Right renal pelvis (tissue), 4 donors: ENCODE results near the gene SLC17A9. TPM values are rescaled to one million over a fixed set of nuclear protein-coding genes. Genes with fewer than 3 reads are reported as not detected.
A peak's percentile ranks its signal among the peaks of the same experiment; 100 is the strongest.
"Not testable (repeated sequence)": the region's sequence is repeated elsewhere in the genome, so short reads cannot be mapped to it uniquely, and the experiment has no call there.

Source experiments
- DNase-seq, 4 donors: peaks; one replicate each; pipeline ENCODE4 v3.0.0-alpha.2; 2013; ENCODE audit warnings: low read depth in 4 of 4, low spot score in 3 of 4, missing footprints in 1 of 4
- polyA plus RNA-seq, 4 donors: library from polyadenylated mRNA; unstranded; fragments of 120-200 nt; gene quantifications; one replicate each; pipeline ENCODE4 v1.2.1, GENCODE V29; 2013; ENCODE audit not compliant: insufficient read length in 4 of 4

The SLC17A9 gene
- polyA plus RNA-seq, 4 donors, result 1.3 to 2.0 (median 1.7) TPM

- DNase-seq, result no peak
Observed at GRCh38 chr20:62920039-62920645, 32.4 kb upstream of the SLC17A9 start.

GRCh38 chr20:62921119-62921687 is 31.3 kb upstream of the SLC17A9 start:
- no peak for DNase-seq

GRCh38 chr20:62922451-62922921 is 30.0 kb upstream of the SLC17A9 start:
- DNase-seq, result no peak

GRCh38 chr20:62923059-62923668 is 29.3 kb upstream of the SLC17A9 start:
- not testable (repeated sequence) for DNase-seq

GRCh38 chr20:62923669-62924441 is 28.7 kb upstream of the SLC17A9 start:
- no peak for DNase-seq

GRCh38 chr20:62924442-62925075 is 27.9 kb upstream of the SLC17A9 start:
- no peak for DNase-seq

- no peak for DNase-seq
Observed at GRCh38 chr20:62925076-62925419, 27.5 kb upstream of the SLC17A9 start.

- DNase-seq, result no peak
Observed at GRCh38 chr20:62925420-62926228, 26.9 kb upstream of the SLC17A9 start.

- DNase-seq, result peak in 3 of 4 donors; percentile 78 to 80 (median 79)
Observed at GRCh38 chr20:62926229-62927127, 26.0 kb upstream of the SLC17A9 start, which contains the start of gene DIDO1. DIDO1 (minus strand) TSS chr20:62926505.

GRCh38 chr20:62927128-62927705 is 25.3 kb upstream of the SLC17A9 start:
- DNase-seq, result no peak

GRCh38 chr20:62928246-62928939 is 24.1 kb upstream of the SLC17A9 start:
- DNase-seq, result no peak

GRCh38 chr20:62929051-62929538 is 23.4 kb upstream of the SLC17A9 start:
- no peak for DNase-seq

GRCh38 chr20:62931464-62931863 is 21.0 kb upstream of the SLC17A9 start:
- no peak for DNase-seq

GRCh38 chr20:62933966-62934365 is 18.5 kb upstream of the SLC17A9 start:
- no peak for DNase-seq

GRCh38 chr20:62935204-62935967 is 17.1 kb upstream of the SLC17A9 start:
- no peak for DNase-seq

- DNase-seq, result no peak
Observed at GRCh38 chr20:62935968-62936585, 16.4 kb upstream of the SLC17A9 start.
